ENCODE measurements around the gene ARL3.

- no peak for TF ChIP-seq CTCF (conservative IDR thresholded peaks at IDR 0.05; ENCODE audit: low read depth in 2 of 2)
- no peak for TF ChIP-seq POLR2AphosphoS5 (IDR thresholded peaks at IDR 0.05; ENCODE audit: low read depth)
- TF ChIP-seq EZH2 (IDR thresholded peaks at IDR 0.05; ENCODE audit: low read depth, unreplicated experiment): no peak
- no peak for TF ChIP-seq REST (IDR thresholded peaks at IDR 0.05; ENCODE audit: unreplicated experiment)
- no peak for TF ChIP-seq ZNF462 (CRISPR knock-in tag; IDR thresholded peaks at IDR 0.05)
- no peak for TF ChIP-seq EZH2phosphoT487 (IDR thresholded peaks at IDR 0.05; ENCODE audit: unreplicated experiment)
- TF ChIP-seq CREB1 (CRISPR knock-in tag; IDR thresholded peaks at IDR 0.05; ENCODE audit: low read depth): no peak
- TF ChIP-seq NANOG (IDR thresholded peaks at IDR 0.05; ENCODE audit: borderline replicate concordance): no peak
- no peak for TF ChIP-seq ZNF114 (CRISPR knock-in tag; IDR thresholded peaks at IDR 0.05)
Measured at GRCh38 chr10:102702742-102703141, 11.5 kb downstream of the ARL3 start.
